HEK293T (cell line): Measurements from ENCODE around the gene KYNU.

Experiments used
- BHLHE40 ChIP-seq: fragments of 450-650 bp; IDR thresholded peaks from 2 replicates; pipeline ENCODE4 v1.6.1; 2016; ENCODE audit warnings: mild to moderate bottlenecking, moderate library complexity, borderline replicate concordance
- ELF4 ChIP-seq: fragments of 450-650 bp; IDR thresholded peaks from 2 replicates; pipeline ENCODE4 v1.6.1; 2017; ENCODE audit warnings: antibody characterized with exemption
- FOXA1 ChIP-seq: fragments of 450-650 bp; IDR thresholded peaks from 2 replicates; pipeline ENCODE4 v1.6.1; 2016; ENCODE audit warnings: mild to moderate bottlenecking
- FOXK2 ChIP-seq: fragments of 450-650 bp; IDR thresholded peaks from 2 replicates; pipeline ENCODE4 v1.6.1; 2016; ENCODE audit warnings: mild to moderate bottlenecking
- LEF1 ChIP-seq: fragments of 450-650 bp; IDR thresholded peaks from 2 replicates; pipeline ENCODE4 v1.6.1; 2017; ENCODE audit warnings: mild to moderate bottlenecking, borderline replicate concordance
- NFRKB ChIP-seq: fragments of 450-650 bp; IDR thresholded peaks from 2 replicates; pipeline ENCODE4 v1.6.1; 2016; ENCODE audit warnings: mild to moderate bottlenecking, moderate library complexity
- SP1 ChIP-seq: fragments of 450-650 bp; IDR thresholded peaks from 2 replicates; pipeline ENCODE4 v1.6.1; 2017
- SUZ12 ChIP-seq: fragments of 450-650 bp; IDR thresholded peaks from 2 replicates; pipeline ENCODE4 v1.6.1; 2016; ENCODE audit warnings: mild to moderate bottlenecking

DNA sequence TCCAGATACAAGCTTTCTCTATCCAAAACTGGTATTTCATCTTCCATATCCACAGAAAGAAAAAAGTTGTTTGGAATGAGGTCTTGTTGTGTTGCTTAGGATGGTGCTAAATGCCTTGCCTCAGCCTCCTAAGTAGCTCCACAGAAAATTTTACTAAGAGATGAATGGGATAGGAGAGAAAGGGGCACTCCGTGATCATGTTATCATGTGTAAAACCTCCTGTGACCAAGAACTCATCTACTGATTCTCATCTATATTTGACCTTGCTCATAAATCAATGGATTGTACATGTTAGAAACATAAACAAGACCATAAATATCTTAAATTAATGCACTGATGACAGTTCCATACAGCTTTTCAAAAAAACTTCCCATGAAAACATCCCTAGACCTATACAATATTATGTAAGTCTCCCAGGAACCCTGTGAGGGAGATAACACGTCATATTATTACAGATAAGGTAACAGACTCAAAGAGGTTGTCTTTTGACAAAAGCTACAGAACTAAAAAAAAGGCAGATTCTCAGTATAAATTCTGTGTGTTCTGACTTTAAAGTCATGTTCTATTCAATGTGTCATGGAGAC lies 29.3 kb upstream of the KYNU start:
- TF ChIP-seq FOXK2: no peak
- TF ChIP-seq ELF4: no peak
- no peak for TF ChIP-seq NFRKB
- no peak for TF ChIP-seq FOXA1
- no peak for TF ChIP-seq BHLHE40
- no peak for TF ChIP-seq SUZ12
- no peak for TF ChIP-seq LEF1
- no peak for TF ChIP-seq SP1
